IPS-18c (cell line): Measurements from ENCODE around the gene TRIM38.

ENCODE experiments used
- H3K4me3 ChIP-seq: 2 replicates; pipeline ENCODE4 v1.7.0; 2013; ENCODE audit warnings: low read depth, mild to moderate bottlenecking, low read length, moderate library complexity; ENCODE audit not compliant: insufficient read depth
- H3K9me3 ChIP-seq: one replicate; pipeline ENCODE4 v1.6.1; 2013; ENCODE audit warnings: mild to moderate bottlenecking, low read length, moderate library complexity; ENCODE audit not compliant: control insufficient read depth, insufficient read depth

Gene TRIM38

GRCh38 chr6:26016245-26016962 is 53.8 kb downstream of the TRIM38 start:
- H3K4me3 ChIP-seq: peak overlapping the region; percentile 72

DNA sequence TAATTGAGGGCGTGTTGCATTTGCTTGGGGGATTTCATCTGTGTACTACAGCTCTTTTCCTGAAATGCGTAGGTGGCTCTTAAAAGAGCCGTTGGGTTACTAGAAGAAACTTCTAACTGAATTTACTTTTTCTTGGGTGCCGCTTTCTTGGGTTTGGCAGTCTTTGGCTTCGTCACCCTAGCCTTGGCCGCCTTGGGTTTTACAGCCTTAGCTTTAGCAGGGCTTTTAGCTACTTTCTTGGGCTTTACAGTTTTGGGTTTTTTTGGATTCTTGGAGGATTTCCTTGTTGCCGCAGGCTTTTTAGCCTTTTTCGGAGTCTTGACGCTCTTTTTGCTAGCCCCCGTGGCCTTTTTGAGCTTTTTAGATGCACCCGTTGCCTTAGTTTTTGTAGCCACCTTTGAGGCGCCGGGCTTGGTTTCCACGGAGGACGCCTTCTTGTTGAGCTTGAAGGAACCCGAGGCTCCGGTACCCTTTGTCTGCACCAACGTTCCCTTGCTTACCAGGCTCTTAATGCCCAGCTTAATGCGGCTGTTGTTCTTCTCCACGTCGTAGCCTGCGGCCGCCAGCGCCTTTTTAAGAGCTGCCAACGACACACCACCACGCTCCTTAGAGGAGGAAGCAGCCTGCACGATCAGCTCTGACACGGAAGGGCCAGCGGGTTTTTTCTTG is 54.5 kb downstream of the TRIM38 start:
- H3K4me3 ChIP-seq: peak overlapping the region; percentile 72

More at GRCh38 chr6:26016245-26016962, 53.8 kb downstream of the TRIM38 start:
- H3K9me3 ChIP-seq: no peaks in the 10 kb centered on the region

DNA sequence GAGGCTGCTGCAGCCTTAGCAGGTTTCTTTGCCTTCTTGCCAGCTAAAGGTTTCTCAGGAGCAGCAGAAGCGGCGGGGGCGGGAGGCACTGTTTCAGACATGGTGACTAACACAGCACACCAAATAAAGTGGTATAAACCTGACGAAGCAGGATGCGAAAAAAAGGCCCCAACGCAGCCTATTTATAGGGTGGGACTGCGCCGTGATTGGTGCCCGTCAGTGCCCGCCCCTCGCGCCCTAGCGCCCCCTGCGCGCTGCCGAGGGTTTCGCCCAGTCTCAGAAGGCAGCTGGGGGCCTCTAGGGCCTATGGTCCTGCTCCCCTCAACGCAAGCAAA is 55.0 kb downstream of the TRIM38 start:
- Histone ChIP-seq H3K9me3 (no peaks in the 10 kb centered on the region), H3K4me3 (peak overlapping the region; percentile 72)

More for the DNA sequence above, 54.5 kb downstream of the TRIM38 start:
- no peaks in the 10 kb centered on the region for H3K9me3 ChIP-seq

GRCh38 chr6:26019261-26019830 is 56.7 kb downstream of the TRIM38 start:
- Histone ChIP-seq H3K9me3 (no peaks in the 10 kb centered on the region), H3K4me3 (peak overlapping the region; percentile 81; the same call in 1 of the 2 replicates)

GRCh38 chr6:26019967-26020328 is 57.3 kb downstream of the TRIM38 start:
- peak overlapping the region; percentile 81; the same call in 1 of the 2 replicates for H3K4me3 ChIP-seq
- H3K9me3 ChIP-seq: no peaks in the 10 kb centered on the region

DNA sequence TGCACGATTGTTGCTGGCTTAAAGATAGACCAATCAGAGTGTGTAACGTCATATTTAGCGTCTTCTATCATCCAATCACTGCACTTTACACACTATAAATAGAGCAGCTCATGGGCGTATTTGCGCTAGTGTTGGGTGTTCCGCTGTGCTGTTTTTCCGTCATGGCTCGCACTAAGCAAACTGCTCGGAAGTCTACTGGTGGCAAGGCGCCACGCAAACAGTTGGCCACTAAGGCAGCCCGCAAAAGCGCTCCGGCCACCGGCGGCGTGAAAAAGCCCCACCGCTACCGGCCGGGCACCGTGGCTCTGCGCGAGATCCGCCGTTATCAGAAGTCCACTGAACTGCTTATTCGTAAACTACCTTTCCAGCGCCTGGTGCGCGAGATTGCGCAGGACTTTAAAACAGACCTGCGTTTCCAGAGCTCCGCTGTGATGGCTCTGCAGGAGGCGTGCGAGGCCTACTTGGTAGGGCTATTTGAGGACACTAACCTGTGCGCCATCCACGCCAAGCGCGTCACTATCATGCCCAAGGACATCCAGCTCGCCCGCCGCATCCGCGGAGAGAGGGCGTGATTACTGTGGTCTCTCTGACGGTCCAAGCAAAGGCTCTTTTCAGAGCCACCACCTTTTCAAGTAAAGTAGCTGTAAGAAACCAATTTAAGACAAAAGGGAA is 57.9 kb downstream of the TRIM38 start:
- peak overlapping the region; percentile 81 for H3K4me3 ChIP-seq
- H3K9me3 ChIP-seq: no peaks in the 10 kb centered on the region

DNA sequence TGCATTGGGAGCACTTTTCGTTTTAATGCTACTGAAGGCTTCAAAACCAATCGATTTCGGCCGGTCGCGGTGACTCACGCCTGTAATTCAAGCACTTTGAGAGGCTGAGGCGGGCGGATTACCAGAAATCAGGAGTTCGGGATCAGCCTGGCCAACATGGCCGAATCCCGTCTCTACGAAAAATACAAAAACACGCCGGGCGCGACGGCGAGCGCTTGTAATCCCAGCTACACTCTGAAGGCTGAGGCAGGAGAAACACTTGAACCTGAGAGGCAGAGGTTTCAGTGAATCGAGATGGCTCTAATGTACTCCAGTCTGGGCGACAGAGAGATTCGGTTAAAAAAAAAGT is 58.4 kb downstream of the TRIM38 start:
- H3K4me3 ChIP-seq: peak overlapping the region; percentile 81
- H3K9me3 ChIP-seq: no peaks in the 10 kb centered on the region

- H3K4me3 ChIP-seq: peak overlapping the region; percentile 81
- H3K9me3 ChIP-seq: no peaks in the 10 kb centered on the region
Observed at GRCh38 chr6:26021350-26022131, 58.9 kb downstream of the TRIM38 start.

- H3K4me3 ChIP-seq: peak overlapping the region; percentile 55
- H3K9me3 ChIP-seq: no peaks in the 10 kb centered on the region
Observed at GRCh38 chr6:26022132-26022472, 59.5 kb downstream of the TRIM38 start.

- Histone ChIP-seq H3K4me3 (no peak overlapping the region), H3K9me3 (no peaks in the 10 kb centered on the region)
Observed at GRCh38 chr6:26022737-26023136, 60.1 kb downstream of the TRIM38 start.

DNA sequence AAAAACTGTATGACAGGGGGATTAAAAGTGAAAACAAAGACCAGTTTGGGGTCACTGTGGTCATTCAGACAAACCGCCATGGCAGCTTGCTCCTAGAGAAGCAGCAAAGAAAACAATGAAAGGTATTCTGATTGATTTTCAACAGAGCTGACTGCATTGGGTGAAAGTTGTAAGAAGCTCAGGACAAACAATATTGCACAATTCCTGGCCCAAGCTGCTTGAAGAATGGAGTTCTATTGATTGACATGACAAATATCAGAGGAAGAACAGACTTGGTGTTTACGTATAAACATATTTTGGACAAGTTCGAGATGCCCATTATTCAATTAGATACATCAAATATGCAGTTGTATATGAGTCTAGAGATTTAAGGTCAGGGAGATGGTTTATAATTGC is 62.0 kb downstream of the TRIM38 start:
- H3K4me3 ChIP-seq: no peak overlapping the region
- H3K9me3 ChIP-seq: no peaks in the 10 kb centered on the region

DNA sequence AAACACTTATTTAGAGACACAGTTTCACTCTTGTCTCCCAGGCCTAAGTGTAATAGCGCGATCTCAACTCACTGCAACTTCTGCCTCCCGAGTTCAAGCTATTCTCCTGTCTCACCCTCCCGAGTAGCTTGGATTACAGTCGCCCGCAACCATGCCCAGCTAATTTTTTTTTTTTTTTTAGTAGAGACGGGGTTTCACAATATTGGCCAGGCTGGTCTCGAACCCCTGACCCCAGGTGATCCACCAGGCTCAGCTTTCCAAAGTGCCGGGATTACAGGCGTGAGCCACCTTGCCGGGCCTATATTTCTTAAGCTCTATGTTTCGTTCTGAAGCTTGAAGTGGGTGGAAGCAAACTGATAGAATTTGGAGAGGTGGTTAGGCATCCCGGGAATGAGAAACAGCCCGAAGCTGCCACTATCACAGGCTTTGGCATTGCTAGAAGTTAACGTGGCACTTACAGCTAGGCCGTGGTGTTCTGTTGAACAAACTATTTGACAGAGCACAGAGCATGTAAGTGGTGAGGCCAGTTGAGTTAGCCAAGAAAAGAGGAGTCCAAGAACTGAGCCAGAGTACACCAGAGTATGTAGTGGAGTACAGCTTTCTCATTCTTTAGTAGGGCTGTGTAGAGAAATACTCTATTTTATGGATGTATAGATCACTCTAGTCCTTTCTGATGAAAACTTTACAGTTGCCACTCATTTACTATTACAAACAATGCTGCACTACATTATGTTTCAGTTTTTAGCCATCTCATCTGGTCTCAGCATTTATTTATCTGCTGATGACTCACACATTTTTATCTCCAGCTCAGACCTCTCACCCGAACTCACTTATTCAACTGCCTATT is 62.7 kb downstream of the TRIM38 start:
- no peaks in the 10 kb centered on the region for H3K9me3 ChIP-seq
- H3K4me3 ChIP-seq: no peak overlapping the region

DNA sequence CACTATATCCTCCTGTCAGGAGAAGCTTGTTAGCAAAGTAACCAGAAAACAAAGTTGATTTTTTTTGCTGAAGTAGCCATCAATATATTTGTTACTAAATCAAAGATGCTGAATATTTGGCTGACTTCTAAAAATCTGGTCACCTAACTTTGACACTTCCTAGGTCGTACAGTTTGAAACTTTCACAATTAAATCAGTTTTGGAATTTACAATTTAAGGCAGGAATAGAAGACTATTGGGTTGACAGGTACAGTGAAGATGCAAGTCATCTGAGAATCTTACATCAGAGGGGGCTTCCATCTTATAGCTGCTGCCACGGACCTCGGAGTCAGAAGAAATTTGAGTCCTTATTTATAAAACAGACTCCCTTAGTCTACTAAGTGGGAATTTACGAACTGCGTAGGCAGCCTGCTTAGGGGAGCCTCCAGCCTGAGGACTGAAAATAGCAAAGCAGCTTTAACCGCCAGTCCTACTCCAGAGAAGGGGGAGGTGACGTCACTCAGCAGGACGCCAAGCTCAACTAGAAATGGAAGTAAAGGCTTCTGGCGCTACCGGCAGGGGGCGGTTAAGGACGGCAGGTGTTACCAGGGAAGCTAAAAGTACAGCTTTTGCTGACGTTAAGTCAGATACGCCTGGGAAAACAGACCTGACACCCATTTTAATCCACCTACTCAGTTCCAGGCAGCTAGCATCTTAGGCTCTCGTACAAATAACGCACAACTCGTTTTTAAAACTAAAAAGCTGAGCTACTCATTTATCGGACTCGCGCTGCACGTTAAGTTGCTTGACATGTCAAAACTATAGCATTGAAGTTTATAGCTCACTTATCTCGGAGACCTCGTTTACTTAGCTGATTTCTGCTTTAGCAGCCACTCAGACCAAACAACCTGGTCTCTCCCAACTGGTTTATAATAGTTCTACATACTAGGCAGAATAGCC is 63.6 kb downstream of the TRIM38 start:
- no peaks in the 10 kb centered on the region for H3K9me3 ChIP-seq
- H3K4me3 ChIP-seq: peak overlapping the region; percentile 67

- Histone ChIP-seq H3K4me3 (peak overlapping the region; percentile 67), H3K9me3 (no peaks in the 10 kb centered on the region)
Observed at GRCh38 chr6:26026833-26027490, 64.4 kb downstream of the TRIM38 start.

- Histone ChIP-seq H3K4me3 (no peak overlapping the region), H3K9me3 (no peaks in the 10 kb centered on the region)
Observed at GRCh38 chr6:26027491-26028211, 65.0 kb downstream of the TRIM38 start.
